ENCODE data around the gene MPC1L. TPM values are rescaled to one million over a fixed set of nuclear protein-coding genes. Genes with fewer than 3 reads are reported as not detected.

Gene MPC1L
- total RNA-seq, 2 donors from 2014 or later: not detected

Other genes with a start within 250 kb of the MPC1L start
- 10 to 100 TPM; 50.5 to 58.4 TPM for gene ATP6AP2, start 42.5 kb upstream of the MPC1L start, total RNA-seq
- 10 to 100 TPM; 25.0 to 33.3 TPM for gene CXorf38, start 24.1 kb downstream of the MPC1L start, total RNA-seq
- 10 to 100 TPM; 47.1 to 54.9 TPM for gene MED14, start 112.1 kb downstream of the MPC1L start, total RNA-seq

Measured in activated T-cell treated with anti-CD3 and anti-CD28 coated beads, Interleukin-2, amount 50 U/mL, for 72 hours (primary cell).